Tibial nerve (tissue), 4 donors: ENCODE data around the gene TRIM24.

Source experiments
- EP300 ChIP-seq, 2 donors: sonication (generic); formaldehyde crosslinking; IDR thresholded peaks; one replicate each; pipeline ENCODE4 v1.6.1; 2017; ENCODE audit warnings: antibody characterized with exemption in 2 of 2, mild to moderate bottlenecking in 1 of 2
- TF ChIP-seq, protein P1 (sequence below), 5 experiments: fragments of 200-600 bp in 3 of 5; fragments of 450-650 bp in 2 of 5; sonication (generic) in 3 of 5; IDR thresholded peaks; one replicate each; pipeline ENCODE4 v1.5.1; 2016 to 2019; ENCODE audit warnings: antibody characterized with exemption in 5 of 5, mild to moderate bottlenecking in 3 of 5, moderate library complexity in 2 of 5

DNA sequence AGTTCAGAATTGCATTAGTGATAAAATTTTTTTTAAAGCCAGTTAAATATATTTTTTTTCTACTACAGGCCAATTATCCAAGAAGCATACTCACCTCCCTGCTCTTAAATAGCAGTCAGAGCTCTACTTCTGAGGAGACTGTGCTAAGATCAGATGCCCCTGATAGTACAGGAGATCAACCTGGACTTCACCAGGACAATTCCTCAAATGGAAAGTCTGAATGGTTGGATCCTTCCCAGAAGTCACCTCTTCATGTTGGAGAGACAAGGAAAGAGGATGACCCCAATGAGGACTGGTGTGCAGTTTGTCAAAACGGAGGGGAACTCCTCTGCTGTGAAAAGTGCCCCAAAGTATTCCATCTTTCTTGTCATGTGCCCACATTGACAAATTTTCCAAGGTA is 119.1 kb downstream of the TRIM24 start:
- TF ChIP-seq EP300 (IDR thresholded peaks at IDR 0.05) = no peak
- TF ChIP-seq, protein P1, sequence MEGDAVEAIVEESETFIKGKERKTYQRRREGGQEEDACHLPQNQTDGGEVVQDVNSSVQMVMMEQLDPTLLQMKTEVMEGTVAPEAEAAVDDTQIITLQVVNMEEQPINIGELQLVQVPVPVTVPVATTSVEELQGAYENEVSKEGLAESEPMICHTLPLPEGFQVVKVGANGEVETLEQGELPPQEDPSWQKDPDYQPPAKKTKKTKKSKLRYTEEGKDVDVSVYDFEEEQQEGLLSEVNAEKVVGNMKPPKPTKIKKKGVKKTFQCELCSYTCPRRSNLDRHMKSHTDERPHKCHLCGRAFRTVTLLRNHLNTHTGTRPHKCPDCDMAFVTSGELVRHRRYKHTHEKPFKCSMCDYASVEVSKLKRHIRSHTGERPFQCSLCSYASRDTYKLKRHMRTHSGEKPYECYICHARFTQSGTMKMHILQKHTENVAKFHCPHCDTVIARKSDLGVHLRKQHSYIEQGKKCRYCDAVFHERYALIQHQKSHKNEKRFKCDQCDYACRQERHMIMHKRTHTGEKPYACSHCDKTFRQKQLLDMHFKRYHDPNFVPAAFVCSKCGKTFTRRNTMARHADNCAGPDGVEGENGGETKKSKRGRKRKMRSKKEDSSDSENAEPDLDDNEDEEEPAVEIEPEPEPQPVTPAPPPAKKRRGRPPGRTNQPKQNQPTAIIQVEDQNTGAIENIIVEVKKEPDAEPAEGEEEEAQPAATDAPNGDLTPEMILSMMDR (IDR thresholded peaks at IDR 0.05) = no peak
